CD4-positive, alpha-beta T cell treated with Interferon alpha-2 for 1 hour (primary cell): Measurements from ENCODE around the gene SLCO2A1.

Source experiments
- DNase-seq, 2 donors: peaks; one replicate each; pipeline ENCODE4 v3.0.0-alpha.2; 2020 to 2022

The SLCO2A1 gene

DNA sequence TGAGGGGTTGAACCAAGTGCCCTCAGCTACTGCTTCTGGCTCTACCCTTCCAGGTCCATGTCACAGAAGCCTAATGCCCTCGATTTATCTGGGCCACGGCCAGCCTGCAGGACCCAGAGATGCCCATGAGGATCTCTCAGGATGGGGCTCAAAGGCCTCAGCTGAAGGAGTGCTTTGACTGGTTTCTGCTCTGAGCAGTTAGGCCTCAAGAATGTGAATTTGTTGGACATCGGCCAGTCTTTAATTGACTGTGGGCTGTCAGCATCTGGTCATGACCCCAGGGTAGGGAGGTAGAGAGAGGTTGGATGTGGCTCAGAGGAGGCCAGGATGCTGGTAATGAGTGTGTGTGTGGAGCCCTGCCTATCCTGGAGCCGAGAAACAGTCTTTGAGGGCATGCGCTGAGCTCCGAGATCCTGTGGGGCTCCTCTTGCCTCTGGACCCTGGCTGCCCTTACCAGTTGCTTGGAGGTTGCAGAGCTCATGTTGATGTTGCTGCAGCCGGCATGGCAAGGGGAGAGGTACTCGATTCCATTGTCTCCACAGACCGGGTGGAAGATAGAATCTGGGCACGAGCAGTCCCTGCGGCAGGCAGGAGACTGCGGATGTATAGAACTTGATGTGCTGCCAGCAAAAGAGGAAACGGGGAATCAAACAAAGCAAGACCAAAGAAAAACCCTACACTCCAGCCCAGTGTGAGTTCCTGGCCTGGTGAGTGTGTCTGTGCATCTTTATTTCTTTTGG is 84.9 kb downstream of the SLCO2A1 start:
- DNase-seq, result no peak

DNA sequence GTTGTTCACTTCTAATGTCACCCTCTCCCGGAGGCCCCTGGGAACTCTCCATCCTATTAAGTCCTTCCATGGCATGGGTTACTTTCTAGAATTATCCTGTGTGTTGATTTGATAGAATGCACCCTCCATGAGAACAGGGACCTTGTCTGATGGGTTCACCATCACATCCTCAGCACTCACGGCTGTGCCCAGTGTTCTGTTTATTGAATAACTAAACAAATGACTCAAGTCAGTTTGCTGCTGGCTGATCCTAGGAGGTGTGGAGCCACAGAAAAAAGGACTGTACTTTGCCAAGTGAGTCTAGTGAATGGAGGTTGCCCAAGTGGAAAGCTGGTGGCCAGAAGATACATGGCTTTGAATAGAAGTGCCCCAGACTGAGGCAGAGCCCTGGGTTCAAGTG is 85.5 kb downstream of the SLCO2A1 start:
- no peak for DNase-seq

DNA sequence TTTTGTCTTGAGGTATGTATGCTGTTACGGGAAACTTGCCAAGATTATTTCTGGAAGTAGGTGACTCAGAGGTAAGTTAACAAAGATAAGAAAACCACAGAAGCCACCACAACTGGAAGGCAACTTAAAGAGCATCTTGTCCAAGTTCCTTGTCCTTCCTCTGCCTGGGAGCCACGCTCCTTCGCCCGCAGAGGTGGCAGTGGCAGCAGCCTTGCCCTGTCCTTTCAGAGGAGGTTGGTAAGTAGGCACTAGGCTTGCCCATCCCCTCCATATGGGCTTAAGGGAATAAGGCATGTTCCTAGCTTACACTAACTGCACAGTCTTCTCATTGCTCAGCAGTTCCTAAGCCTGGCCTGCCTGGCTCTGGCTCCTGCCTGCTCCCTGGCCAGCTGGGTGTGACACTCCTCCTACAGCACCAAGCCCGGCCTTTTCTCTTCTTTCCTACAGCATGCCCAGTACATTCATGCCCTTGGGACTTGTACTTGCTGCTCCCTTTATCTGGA is 86.0 kb downstream of the SLCO2A1 start:
- no peak for DNase-seq

DNA sequence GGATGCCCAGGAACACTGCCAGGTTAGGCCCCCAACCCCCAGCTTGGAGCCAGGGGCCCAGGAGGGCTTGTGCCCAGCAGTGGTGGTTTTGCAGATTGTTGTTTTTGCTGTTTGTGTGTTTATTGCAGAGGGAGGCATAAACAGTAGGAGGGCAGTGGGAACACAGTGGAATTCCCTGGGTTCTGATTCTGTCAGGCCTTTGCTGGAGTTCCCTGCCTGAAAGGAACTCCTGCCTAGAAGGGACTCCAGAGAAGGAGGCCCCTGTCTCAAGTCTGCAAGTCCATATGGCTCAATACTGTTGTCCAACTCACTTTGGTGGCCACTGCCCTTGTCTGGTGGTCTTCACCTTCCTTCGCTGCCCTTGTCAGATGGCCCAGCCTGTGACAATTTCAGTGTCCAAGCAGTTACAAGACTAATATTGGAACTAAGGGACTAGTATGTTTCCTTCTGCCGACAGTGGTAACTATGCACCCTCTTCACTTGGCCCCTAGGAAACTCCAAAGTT is 86.6 kb downstream of the SLCO2A1 start:
- no peak for DNase-seq

DNA sequence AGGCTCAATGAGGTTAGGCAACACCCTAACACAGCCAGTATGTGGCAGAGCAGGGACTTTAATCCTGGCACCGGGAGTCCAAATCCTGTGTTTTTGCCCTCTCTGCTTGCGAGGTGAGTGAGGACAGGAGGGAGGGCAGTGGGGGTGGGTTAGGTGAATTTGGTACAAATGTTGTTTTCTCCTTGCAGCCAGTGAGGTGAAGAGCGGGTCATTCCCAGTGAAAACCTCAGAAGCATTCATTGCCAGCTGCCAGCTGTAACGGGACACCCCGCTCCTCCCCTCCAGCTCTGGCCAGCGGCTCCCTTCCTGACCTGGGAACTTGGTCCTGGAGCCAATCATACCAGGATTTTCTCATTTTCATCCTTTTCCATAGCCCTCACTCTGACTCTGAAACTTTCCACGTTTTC is 88.3 kb downstream of the SLCO2A1 start:
- no peak for DNase-seq

DNA sequence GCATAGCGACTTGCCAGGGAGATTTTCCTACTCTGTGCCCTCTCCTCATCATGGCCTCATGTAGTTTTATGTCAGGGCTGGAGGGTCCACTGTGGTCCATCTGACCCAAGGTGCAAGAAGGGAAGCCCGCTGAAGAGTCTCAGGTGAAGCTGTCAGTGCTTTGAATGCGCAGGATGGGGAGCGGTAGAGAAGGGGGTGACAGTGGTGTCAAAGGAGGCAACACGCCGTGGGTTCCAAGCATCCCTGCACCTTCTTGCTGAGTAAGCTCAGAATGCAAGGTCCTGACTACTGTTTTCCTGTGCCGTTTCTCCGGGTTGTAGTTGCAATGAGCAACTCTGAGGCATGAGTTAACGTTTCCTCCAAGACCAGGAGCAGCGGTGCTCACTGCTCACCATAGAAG is 89.2 kb downstream of the SLCO2A1 start:
- DNase-seq, result no peak

DNA sequence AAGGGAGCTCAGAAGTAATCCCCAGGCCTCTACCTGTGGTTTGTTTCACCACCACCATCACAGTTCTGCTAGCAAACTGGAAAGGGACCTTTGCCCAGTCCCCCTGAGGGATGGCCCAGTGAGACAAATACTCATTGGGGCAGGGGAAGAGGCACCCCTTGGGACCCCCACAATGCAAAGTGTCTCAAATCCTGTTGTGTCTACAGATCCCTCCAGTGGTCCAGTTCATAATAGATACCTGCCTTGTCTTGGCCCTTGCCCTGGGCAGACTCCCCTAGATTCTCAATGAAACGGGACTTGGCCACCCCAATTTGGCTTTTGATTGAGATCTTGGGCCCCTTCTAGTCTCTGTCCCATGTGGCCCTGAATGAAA is 90.3 kb downstream of the SLCO2A1 start:
- DNase-seq, result no peak

DNA sequence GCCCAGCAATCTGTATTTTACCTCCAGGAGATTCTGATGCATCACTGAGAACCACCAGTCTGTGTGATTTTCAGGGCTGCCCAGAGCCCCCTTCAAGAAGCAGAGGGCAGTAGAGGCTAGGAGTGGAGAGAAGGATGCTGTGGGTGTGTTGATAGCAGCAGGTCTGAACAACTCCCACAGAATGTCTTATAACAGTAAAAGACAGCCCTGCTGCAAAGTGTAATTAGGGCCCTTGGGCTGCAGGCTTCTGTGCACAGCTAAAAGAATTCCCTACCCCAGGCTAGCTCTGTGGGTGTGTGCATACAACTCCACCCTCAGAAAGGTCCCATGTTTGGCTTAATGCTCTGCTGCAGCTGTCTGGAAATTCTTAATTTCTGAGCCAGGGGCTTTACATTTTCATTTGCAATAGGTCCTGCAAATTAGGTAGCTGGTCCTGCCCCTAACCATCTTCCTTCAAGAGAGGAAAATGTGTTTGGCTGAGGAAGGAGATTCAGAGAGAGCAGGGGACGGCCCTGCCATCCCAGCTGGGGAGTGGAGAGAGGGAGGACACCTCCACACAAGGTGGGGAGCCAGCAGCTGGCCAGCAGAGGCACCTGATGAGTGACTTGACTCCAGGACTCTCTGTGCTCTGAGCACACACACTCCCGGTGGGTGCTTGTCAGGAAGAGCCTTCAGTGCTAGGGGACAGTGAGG is 90.8 kb downstream of the SLCO2A1 start:
- no peak for DNase-seq

DNA sequence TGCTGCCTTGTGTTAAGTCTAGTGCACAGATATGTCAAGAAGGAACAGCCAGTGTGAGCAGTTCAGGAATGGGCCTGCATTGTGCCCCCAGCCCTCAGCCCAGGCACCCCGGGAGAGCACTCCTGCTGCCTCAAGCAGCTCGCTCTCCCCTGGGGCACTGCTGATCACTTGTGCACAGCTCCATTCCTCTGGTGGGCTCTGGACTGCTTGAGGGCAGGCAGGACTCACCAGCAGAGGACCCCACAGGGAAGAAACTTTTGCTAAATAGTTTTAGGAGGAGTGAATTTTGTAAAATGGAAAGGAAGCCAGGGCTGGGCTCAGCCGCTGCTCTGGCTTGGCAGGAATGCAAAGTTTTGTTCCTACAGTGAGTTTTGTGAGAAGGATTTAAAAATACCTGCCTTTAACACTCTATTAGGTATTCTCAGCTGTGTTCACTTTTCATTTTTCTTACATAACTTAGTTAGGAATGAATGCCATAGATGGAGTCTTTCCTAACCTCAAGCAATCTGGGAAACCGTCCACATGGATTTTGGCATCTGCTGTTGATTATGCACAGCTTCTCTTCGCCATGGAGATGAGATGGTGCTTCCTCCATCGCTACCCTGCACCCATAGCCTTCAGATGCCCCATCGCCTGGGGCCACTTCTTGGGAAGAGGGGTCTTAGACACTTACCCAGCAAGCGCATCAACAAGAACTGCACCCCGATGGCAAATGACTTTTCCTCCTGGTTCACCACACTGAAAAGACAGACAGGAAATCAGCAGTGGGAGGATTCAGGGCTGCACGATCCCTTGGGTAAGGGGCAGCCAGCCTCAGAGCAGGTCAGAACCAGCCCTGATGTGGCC is 91.7 kb downstream of the SLCO2A1 start:
- no peak for DNase-seq

DNA sequence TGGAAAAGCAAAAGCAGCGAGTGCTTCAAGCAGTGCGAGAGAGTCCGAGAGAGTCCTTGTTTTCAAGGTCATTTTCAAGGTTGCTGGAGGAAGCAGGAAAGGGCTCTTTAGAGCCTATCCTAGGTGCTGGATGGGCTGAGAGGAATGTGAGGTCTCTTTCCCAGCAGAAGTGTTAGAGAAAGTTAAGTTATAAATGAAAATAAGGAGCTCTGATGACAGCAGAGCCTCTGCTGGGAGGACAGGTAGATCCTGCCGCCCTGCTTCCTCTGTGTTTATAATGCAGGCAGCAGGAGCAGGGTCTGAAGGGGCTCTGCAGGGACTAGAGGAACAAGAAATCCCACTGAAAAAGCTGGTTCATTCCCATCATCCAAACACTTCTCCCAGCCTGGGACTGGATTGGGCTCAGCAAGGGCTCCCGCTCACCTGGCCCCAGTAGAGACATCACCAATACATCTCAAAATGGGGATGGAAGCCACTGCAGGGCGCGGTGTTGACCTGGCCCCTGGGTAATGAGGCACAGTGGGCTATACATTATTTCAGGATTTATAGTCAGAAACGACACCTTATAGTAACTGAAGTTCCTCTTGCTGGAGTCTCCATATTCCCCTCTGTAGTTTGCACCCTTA is 92.6 kb downstream of the SLCO2A1 start:
- DNase-seq, result no peak

DNA sequence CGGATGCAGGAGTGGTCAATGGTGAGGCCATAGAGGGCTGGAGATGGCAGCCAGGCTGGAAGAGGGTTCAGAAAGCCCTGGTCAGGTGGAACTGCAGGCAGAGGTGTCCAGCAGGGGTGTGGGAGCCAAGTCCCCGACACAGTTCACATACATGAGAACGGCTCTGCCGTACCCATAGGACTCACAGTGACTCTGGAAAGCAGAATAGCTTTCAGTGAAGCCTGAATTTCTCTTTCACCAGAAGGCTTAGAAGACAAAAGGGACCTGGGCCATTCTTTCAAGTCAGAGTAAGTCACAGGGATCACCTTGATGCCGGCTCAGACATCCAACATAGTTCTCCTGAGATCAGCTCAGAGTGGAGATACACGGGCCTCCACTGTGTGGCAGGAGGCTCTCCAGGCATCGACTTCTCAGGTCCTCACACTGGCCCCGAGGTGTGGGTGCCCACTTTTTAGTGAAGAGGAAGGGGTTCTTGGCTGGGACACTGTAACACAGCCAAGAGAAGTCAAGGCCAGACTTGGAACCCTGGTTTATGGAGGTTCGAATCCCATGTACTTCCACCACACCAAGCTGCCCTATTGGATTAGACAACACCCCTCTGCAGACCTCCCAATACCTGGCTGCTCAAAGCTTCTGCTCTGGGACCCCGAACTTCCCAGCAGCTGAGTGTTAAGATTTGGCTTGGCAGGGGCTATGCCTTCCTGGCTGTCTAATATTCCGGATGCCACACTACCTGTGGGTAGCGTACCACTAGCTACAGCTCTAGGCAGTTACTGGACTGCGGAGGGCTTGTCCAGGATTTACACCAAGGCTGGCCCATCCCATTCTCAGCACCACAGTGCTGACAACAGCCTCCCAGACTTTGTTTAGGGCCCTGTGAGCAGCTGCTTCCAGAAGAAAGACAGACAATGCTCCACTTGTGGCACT is 93.6 kb downstream of the SLCO2A1 start:
- DNase-seq, result no peak

DNA sequence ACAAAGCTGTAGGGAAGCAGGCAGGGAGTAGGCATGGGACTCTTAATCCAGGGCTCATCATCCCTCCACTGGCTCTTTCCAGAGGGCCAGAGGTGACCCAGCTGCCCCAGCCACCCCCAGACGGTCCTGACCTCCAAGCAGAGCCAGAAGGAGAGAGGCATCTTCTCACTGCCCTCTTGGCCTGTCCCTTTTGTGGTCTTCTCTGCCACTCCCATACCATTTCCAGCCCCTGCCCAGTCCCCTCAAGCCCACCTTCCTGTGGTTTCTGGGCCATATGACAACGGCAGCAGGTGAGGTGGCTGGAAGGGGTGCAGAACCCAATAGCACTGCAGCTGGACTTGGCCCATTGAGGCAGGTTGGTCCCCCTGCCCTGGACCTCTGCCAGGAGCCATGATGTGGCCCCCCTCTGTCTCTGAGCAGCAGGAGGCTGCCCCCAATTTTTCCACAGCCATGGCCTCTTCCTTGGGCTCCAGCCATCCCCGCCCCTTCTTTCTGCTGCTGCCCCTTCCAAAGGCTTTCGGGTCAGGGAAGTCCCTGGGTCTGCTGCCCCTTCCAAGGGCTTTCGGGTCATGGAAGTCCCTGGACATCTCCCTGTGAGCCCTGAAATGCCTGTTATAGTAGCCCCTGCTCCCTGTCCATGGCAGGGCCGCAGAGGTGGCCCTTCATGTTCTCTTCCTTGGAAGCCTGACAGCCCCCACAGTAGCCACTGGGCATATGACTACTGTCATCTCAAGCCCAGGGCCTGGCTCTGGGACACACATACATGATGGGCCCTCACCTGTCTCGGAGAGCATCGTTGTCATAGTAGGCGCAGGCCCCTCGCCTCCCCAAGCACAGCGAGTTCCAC is 94.5 kb downstream of the SLCO2A1 start:
- no peak for DNase-seq

DNA sequence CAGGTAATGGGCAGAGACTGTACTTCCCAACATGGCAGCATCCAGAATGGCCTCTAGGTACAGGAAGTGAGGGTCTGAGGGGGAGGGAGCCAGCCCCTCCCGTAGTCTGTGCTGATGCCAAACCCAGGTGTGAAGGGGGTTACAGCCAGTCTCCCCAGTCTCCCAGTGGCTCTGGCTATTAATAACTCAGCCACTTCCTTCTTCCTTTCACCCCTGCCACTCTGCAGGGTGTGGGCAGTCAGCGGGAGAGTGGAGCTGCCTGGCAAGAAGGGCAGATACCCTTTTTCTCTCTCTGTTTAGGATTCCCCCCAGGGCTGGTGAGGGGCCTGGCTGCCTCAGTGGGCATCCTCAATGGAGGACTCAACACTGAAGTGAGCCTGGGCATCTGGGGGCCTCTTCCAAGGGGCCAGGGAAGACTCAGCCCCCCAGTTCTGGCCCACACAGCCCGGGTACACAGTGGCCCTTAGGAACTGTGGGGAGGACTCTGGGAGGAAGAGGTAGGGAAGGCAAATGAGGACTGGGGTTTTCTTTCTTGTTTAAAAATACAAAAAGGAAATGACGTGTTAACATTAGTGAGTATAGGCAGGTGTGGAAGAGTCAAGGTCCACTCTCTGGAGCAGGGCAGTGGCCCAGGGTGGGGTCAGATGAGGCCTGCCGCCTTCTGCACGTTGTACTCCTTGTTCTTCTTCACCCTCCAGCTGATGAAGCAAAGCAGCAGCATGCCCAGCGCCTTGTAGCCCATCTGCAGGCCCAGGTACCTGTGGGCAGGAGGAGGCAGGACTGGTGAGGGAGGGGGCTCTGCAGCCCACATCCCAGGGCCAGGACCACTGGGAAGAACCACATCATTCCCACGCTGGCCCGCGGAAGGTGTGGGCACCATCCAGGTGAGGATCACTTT is 95.4 kb downstream of the SLCO2A1 start:
- no peak for DNase-seq

DNA sequence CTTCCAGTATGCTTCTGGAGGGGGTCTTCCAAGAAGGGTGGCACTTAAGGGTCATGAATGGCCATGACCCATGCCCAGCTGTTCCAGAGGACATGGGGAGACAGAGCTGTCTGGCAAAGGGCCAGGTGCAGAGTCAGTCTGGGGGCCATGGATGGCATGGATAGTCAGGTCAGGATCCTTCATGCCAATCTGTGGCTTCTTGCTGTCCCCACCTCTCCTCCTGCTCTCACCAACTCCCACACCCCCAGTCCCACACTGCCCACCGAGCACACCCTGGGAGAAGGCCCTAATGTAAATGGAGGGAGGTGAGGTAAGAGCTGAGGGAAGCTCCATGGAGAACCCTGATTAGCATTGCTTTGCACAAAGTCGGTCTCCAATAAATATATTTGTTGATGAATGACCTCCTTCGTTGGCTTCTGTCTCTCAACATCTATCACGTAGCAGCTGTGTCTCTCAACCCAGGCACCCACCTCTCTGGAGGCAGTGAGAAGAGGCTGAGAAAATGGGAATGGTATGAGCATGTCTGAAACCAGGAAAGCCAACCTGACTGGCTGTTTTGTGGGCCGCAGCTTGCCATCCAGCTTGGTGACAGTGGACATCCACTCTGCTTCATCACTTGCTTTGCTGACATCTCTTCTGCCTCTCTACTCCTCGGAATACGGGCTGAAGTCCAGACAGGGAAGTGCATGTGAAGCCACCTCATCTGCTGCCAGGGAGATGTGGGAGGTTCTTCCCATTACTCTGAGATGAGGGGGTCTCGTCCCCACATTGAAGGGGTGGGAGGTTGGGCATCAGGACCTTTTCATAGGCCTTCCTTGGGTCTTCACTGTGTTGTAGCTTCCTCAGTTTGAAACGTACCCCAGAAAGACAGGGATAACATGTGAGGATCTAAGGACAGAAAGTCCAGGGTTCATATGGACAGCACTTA is 96.4 kb downstream of the SLCO2A1 start:
- DNase-seq, result no peak

DNA sequence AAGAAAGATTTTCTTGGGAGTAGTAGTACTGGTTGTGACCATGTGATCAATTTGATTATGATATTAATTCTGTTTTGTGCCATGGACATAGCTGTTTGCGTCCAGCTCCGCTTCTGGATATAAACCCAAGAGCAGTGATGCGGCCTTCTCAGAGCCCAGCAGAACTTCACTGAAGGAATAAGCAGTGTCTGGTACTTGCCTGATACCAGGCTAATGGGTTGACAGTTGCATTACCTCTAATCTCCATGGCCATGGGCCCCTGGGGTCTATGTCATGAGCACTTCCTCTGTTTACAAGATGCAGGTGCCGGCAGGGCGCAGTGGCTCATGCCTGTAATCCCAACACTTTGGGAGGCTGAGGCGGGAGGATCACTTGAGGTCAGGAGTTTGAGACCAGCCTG is 97.7 kb downstream of the SLCO2A1 start:
- no peak for DNase-seq

DNA sequence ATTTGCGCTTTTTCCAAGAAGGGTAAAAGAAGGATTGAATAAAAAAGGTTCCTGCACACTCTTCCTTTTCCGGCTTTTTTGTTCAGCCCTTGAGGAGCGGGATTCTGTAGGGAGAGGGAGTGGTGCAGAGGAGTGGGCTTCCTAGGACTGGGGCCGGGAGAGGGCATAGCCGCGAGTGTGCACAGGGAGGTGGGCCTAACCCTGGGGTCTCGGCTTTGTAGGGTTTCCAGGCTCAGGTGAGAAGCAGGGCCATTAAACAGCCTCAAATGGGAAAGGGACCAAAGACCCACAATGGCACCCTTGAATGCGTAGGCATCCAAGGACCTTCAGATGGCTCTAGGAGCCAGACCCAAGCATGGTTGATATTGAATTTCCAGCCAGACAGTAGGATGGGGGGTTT is 98.6 kb downstream of the SLCO2A1 start:
- DNase-seq, result no peak

DNA sequence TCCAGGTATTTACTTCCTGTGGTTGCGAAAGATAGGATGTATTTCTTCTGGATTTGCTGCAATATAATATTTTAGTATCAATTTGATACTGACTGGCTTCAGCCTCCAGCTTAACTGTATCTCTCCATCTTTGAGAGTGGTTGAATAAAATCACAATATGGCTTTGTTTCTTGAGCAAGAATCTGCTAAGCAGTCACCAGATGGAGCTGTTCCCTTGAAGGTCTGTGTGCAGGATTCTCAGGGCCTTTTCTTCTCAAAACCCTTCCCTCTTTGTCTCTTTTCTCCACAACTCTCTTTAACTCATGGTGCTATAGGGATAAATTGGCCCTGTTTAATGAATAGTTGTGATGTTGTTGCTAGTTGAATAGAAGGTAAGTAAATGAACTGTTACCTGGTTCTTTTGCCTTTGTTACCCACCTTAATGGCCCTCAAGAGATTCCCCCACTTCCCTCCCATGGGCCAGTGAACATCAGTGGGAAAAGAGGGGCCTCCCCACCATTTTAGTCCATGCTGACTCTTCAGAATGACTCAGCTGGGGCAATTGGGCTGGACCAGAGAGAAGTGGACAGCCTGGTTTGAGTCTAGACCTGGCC is 99.3 kb downstream of the SLCO2A1 start:
- peak in 1 of 2 donors; percentile 5 for DNase-seq
